Gastrocnemius medialis (tissue), 4 donors: ENCODE results near the gene ZNF565.
"Not testable (repeated sequence)": the region's sequence is repeated elsewhere in the genome, so short reads cannot be mapped to it uniquely, and the experiment has no call there.

Source experiments
- CTCF ChIP-seq, 5 experiments: fragments of 450-650 bp in 3 of 5; fragments of 200-600 bp in 2 of 5; sonication (generic) in 2 of 5; IDR thresholded peaks in 4 of 5; conservative IDR thresholded peaks in 1 of 5; 1 replicate in 4 of 5; 2 replicates in 1 of 5; pipeline ENCODE4 v1.5.1; 2016 to 2019; ENCODE audit warnings: antibody characterized with exemption in 5 of 5, mild to moderate bottlenecking in 3 of 5, moderate library complexity in 3 of 5
- POLR2A ChIP-seq, 2 donors: fragments of 450-650 bp; IDR thresholded peaks; one replicate each; pipeline ENCODE4 v1.6.1; 2017; ENCODE audit warnings: antibody characterized with exemption in 2 of 2, mild to moderate bottlenecking in 2 of 2, moderate library complexity in 2 of 2

- not testable (repeated sequence) for TF ChIP-seq POLR2A (IDR thresholded peaks at IDR 0.05); CTCF (IDR thresholded peaks at IDR 0.05 in 4 of 5, conservative IDR thresholded peaks at IDR 0.05 in 1 of 5)
These were observed 40.6 kb downstream of the ZNF565 start for GRCh38 chr19:36173846-36174245.
